WERI-Rb-1 (cell line): Measurements from ENCODE around the gene TMEM79.

Experiments used
- DNase-seq: peaks from one replicate; pipeline ENCODE4 v3.0.0-alpha.2; 2020
- H3K27ac ChIP-seq: fragments of 250-450 bp; sonication (Bioruptor Pico); 2 replicates; pipeline ENCODE4 v1.5.1; 2020; ENCODE audit warnings: mild to moderate bottlenecking, moderate library complexity
- H3K27me3 ChIP-seq: fragments of 250-450 bp; sonication (Bioruptor Pico); 2 replicates; pipeline ENCODE4 v1.5.1; 2021; ENCODE audit warnings: mild to moderate bottlenecking, low read depth, moderate library complexity; ENCODE audit not compliant: insufficient read depth, severe bottlenecking
- H3K36me3 ChIP-seq: fragments of 250-450 bp; sonication (Bioruptor Pico); 2 replicates; pipeline ENCODE4 v1.5.1; 2020; ENCODE audit warnings: mild to moderate bottlenecking, moderate library complexity
- H3K4me3 ChIP-seq: 2 replicates; pipeline ENCODE4 v1.5.1; 2011; ENCODE audit warnings: low read depth, mild to moderate bottlenecking, control low read depth, low read length
- H3K9me3 ChIP-seq: fragments of 250-450 bp; sonication (Bioruptor Pico); 2 replicates; pipeline ENCODE4 v1.5.1; 2021; ENCODE audit warnings: mild to moderate bottlenecking, moderate library complexity; ENCODE audit not compliant: severe bottlenecking
- CTCF ChIP-seq: IDR thresholded peaks from 2 replicates; pipeline ENCODE4 v1.5.1; 2011; ENCODE audit warnings: low read depth, mild to moderate bottlenecking, control low read depth, inconsistent platforms, low read length

TMEM79 gene

GRCh38 chr1:156284757-156285156 lies 632 bp downstream of the TMEM79 start:
- Histone ChIP-seq H3K27me3 (no peaks in the 10 kb centered on the region), H3K36me3 (peaks cover 38% of the 10 kb centered on the region), H3K27ac (no peak overlapping the region), H3K4me3 (no peak overlapping the region), H3K9me3 (no peaks in the 10 kb centered on the region)
- DNase-seq, result no peak
- no peak for TF ChIP-seq CTCF

GRCh38 chr1:156285437-156285836 lies 1.3 kb downstream of the TMEM79 start:
- H3K9me3 ChIP-seq, result no peaks in the 10 kb centered on the region
- peaks cover 35% of the 10 kb centered on the region for H3K36me3 ChIP-seq
- no peaks in the 10 kb centered on the region for H3K27me3 ChIP-seq
- no peak overlapping the region for H3K27ac ChIP-seq
- TF ChIP-seq CTCF, result no peak
- no peak for DNase-seq
- H3K4me3 ChIP-seq, result no peak overlapping the region

- H3K4me3 ChIP-seq, result no peak overlapping the region
- H3K36me3 ChIP-seq, result peaks cover 29% of the 10 kb centered on the region
- no peak for DNase-seq
- no peak overlapping the region for H3K27ac ChIP-seq
- H3K27me3 ChIP-seq, result no peaks in the 10 kb centered on the region
- no peaks in the 10 kb centered on the region for H3K9me3 ChIP-seq
- TF ChIP-seq CTCF, result no peak
Observed at GRCh38 chr1:156286061-156286460, 1.9 kb downstream of the TMEM79 start.

- H3K27ac ChIP-seq, result no peak overlapping the region
- H3K27me3 ChIP-seq, result no peaks in the 10 kb centered on the region
- H3K36me3 ChIP-seq, result peaks cover 27% of the 10 kb centered on the region
- TF ChIP-seq CTCF, result no peak
- no peak overlapping the region for H3K4me3 ChIP-seq
- DNase-seq, result no peak
- no peaks in the 10 kb centered on the region for H3K9me3 ChIP-seq
Observed at GRCh38 chr1:156289857-156290256, 5.7 kb downstream of the TMEM79 start.

DNA sequence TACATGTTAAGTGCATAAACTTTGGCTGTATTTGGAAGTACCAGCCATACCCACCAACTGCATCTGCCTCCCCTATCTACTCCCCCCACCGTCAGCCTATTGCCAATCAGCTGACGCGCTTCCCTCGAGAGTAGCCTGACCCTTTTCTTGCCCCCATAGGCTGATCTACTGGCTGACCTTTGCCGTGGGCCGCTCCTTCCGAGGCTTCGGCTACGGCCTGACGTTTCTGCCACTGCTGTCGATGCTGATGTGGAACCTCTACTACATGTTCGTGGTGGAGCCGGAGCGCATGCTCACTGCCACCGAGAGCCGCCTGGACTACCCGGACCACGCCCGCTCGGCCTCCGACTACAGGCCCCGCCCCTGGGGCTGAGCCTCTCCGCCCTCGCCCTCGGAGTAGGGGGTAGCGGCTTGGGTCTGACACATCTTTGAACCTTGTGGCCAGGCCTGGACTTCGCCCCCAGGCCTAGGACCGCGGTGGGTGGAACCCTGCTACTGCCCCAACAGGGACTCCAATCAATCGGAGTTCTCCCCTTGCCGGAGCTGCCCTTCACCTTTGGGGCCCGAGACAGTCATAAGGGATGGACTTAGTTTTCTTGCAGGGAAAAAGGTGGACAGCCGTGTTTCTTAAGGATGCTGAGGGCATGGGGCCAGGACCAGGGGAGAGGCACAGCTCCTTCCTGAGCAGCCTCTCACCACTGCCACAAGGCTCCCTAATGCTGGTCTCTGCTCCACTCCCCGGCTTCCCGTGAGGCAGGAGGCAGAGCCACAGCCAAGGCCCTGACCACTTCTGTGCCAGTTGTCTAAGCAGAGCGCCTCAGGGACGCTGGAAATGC lies 7.3 kb downstream of the TMEM79 start:
- Histone ChIP-seq H3K9me3 (no peaks in the 10 kb centered on the region), H3K27me3 (no peaks in the 10 kb centered on the region), H3K27ac (peak overlapping the region; percentile 22; the same call in 1 of the 2 replicates), H3K36me3 (peaks cover 27% of the 10 kb centered on the region), H3K4me3 (peak overlapping the region; percentile 45)
- peak; percentile 92 for DNase-seq
- no peak for TF ChIP-seq CTCF

- DNase-seq, result no peak
- H3K27me3 ChIP-seq, result no peaks in the 10 kb centered on the region
- H3K36me3 ChIP-seq, result peaks cover 25% of the 10 kb centered on the region
- no peak for TF ChIP-seq CTCF
- no peak overlapping the region for H3K4me3 ChIP-seq
- H3K9me3 ChIP-seq, result no peaks in the 10 kb centered on the region
- no peak overlapping the region for H3K27ac ChIP-seq
Observed at GRCh38 chr1:156293098-156293434, 8.9 kb downstream of the TMEM79 start.
